HG03354 (cell line): Measurements from ENCODE around the gene PDHA1.

Source experiments
- ATAC-seq: cut with Tn5 transposase; IDR thresholded peaks from one replicate; pipeline ENCODE4 v1.9.1; 2021; ENCODE audit warnings: mild to moderate bottlenecking; ENCODE audit not compliant: unreplicated experiment, poor library complexity, severe bottlenecking

PDHA1 gene

DNA sequence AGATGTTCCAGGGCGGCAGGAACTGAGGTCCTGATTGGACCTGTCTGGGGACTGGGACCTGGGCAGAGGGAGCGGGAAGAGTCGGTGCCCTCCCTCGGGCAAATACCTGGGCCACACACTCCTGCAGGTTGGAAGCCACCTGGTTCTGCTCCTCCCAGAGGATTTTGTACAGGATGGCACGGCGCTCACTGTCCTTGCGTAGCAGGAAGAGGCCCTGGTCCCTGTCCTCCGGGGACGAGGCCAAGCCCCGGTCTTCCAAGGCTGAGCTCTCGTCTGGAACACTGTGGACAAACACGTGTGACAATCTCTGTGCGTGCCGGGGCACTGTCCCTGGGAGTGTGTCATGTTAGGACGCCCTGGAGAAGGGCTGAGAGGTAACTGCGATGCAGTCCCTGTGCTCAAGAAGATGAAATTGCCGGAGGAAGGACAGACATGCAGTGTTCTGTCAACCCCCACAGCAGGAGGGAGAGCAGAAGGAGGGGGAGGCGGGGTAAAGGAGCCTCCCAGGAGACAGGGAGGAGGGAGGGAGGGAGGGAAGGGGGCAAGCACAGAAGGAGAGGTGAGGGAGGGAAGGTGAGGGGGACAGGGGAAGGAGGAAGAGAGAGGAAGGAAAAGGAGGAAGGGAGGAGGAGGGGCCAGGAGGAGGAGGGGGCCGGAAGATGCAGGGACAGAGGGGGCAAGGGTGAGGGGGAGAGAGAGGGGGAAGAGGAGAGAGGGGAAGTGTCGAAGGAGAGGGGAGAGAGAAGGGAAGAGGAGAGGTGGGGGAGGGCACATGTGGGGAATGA, 29.0 kb downstream of the PDHA1 start:
- ATAC-seq, result peak; percentile 31

DNA sequence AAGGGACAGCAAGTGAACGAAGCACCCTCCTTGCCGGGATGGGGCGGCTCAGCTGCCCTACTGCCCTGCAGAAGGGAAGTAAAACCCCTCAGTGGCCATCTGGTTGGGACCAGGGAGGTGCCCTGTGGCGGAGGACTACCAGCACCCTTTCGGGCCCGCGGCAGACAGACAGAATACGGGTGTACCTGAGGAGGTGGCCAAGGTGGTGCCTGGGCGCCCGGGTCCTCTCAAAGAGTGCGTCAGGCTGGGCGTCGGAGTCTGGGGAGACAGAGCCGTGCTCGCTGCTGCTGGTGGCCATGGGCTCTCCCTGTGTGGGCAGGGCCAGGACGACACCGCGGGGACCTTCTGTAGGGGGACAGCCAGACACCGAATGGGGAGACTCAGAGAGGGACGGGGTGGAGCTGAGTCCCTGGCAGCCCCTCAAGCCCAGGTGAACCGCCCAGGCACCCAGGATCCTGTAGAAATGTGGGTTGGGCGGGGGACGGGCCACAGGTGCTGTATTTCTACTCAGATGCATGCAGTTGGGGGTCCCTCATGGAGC, 29.7 kb downstream of the PDHA1 start:
- ATAC-seq, result no peak

DNA sequence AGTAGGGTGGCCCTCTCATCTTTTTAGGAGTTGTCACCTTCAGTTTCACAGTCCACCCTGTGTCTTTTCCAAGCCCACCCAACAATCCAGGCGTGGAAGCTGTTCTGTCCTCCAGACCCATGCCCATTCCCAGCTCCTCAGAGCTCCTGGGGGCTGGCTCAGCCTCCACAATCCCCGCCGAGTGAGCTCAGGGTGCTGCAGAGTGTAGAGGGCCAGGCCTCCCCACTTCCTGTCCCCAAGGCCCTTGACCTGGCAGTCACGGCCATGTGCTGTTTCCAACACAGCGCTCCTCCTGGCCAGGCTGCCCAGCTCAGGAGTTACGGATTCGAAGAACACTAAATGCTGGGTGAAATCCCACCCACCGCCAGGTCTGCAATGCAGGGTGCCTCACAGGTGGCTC, 31.8 kb downstream of the PDHA1 start:
- no peak for ATAC-seq

DNA sequence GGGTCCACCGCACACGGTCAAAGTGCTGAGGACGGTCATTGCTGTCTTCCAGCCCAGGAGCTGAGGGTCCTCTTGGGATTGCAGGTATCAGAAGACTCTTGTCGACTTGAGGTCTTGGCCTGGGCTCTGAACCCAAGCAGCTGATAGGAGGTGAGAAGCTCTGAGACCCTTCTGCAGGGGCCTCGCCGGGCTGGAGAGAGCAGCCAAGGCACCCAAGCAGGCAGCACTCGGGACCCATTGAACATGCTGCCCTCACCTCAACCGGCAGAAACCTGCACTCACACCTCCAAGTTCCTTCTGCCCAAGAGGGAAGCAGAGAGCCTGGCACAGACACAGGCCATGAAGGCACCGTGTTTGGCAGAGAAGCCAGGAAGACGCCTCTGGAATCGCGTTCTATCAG, 34.1 kb downstream of the PDHA1 start:
- ATAC-seq, result no peak

DNA sequence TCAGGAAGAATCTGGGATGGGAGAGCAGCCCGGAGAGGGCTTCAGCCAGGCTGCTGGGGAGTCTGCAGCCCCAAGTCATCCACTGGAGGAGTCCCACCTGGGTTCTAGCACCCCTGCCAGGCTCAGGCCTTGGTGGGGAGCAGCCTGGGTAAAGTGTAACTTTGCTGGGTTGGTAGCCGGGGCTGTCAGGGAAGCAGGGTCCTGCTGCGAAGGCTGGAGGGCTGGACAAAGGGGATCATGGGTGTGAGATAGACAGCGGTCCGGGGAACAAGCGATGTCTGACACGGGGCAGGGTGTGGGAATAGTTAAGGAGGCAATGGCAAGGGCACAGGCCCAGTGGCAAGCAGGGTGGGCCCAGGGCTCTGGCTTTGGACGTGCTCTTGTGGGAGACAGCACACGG, 37.6 kb downstream of the PDHA1 start:
- ATAC-seq, result no peak

DNA sequence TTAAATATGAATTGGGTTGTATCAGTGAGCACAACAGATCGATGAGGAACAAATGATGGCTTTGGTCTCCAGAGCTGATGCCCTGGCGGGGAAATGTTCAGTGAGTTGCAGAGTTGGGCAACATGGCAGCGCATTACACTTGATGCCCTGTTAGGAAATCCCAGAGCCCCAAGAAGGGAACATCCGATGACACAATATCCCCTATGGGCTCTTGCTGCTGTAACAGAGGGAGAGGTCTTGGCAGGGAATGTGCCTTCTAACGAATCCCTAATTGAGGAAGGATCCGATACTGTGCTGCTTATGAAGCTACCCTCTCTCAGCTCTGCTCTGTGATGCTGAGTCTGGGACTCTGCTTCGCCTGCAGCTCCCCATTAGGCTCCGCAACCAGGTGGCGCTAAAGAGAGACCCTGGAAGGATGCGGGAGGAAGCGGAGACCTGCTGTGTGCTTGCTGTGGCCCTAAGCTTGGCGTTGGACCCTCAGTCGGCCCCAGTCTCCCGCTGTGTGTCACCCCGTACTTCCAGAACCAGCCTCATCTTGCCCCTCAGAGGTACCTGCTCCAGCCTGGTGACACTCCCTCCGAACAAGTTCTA, 38.9 kb downstream of the PDHA1 start:
- peak; percentile 59 for ATAC-seq

DNA sequence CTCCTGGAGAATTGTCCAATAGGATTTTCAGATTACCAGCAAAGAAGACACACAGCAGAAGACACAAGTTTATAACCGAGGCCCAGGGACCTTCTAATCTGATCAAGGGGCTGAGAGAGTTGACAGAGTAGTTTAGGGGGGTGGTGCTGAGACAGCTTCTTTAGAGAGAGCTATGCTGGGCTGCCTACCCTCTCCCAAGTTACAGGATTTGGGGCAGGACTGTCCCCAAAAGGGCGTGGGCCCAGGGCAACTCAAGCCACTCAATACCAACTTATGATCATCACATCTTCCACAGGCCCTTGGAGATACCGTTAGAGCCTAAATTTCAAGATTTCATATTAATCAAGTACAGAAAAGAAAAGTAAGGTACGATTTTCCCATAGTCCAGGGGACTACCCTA, 43.0 kb downstream of the PDHA1 start:
- no peak for ATAC-seq

DNA sequence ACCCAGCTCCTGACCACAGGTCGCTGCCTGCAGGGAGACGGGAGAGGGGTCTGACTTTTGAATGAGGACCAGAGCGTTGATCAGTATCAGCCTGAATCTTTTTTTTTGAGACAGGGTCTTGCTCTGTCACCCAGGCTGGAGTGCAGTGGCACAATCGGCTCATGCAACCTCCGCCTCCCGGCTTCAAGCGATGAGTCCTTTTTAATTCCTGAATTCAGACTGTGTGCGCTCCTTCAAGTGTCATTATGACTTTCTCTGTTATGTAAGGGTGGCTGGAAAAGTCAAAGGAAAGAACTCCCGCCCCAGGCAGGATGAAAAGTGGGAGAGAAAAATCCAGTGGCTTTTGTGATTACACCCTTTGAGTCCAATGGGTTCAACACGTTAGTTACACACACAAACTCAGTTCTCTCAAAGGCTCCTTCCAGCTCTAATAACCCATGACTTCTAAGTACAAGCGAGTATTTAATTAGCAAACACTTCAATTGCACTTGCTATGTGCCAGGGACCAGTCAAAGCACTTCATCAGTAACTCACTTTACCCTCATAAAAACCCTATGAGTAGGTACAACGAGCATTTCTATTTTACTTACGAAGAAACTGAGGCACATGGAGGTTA, 44.4 kb downstream of the PDHA1 start:
- ATAC-seq, result no peak

DNA sequence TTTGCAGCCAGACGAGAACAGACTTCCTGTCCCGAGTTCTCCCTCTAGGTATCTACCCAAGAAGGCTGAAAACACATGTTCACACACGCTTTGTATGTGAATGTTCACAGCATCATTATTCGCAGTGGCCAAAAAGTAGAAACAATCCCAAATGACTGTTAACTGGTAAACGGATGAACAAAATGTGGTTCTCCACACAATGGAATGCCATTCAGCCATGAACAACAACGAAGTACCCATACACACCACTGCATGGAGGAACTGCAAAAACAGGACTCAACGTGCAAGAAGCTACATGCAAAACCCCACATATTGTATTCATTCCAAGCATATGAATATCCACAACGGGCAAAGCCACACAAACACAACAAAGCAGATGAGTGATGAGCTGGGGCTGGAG, 45.0 kb downstream of the PDHA1 start:
- ATAC-seq, result no peak

DNA sequence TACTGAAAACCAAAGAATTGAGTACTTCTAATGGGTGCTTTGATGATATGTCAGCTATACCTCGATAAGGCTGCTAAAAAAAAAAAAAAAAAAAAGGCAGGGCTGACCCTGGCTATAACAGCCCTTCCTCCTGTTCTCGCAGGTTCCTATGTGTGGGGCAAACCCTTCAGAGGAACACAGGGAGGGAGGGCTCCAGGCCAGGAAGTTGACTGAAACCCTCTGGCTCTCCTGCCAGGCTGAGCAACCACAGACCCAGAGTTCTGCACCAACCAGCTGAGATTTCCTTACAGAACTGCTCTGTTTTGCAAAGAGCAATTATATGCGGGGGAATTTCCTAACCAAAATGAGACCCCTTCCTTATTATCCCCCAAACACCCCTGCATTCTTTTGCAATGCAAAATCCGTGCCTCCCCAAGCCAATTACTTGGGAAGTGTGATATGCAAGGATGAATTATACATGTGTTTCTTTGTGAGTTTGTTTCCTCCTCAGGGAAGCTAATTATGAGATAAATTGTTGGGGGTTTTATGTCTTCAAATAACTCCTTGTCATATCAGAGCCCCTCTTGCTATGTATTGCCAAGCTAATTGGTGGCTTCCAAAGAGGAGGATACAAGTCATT, 45.6 kb downstream of the PDHA1 start:
- no peak for ATAC-seq

DNA sequence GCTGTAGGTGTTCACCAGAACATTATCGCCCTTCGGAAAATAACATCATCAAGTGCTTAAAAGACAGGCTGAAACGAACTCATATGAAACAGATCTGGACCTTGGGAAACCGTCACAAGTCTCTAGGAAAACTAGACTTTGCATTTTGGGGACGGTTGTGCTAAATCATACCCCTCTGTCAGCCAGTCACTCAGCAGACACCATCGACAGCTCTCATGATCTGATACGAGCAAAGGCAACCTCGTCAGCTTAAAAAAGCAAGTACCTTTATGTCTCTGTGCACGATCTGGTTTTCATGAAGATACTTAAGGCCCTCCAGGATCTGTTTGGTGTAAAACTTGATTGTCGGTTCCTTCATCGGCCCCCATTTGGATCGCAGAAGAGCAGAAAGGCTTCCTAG, 48.4 kb downstream of the PDHA1 start:
- ATAC-seq, result no peak

DNA sequence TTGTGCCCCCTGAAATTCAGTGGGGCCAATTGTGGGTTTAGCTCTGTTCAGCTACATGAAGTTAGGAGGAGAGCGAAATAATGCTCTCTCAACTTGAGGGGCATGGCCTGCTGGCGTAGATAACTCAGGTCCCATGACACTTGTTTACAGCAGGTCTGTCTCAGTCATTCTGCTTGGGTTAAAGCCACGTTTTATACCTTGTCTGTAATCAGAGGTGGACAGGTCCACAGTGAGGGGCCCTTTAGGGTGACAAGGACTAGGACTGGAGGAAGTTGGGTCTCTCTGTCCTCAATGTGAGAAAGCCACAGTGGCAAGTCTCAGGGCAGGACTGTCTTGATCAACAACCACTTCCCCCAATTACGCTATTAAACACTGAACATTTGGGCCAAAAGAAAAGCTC, 49.0 kb downstream of the PDHA1 start:
- ATAC-seq, result no peak

DNA sequence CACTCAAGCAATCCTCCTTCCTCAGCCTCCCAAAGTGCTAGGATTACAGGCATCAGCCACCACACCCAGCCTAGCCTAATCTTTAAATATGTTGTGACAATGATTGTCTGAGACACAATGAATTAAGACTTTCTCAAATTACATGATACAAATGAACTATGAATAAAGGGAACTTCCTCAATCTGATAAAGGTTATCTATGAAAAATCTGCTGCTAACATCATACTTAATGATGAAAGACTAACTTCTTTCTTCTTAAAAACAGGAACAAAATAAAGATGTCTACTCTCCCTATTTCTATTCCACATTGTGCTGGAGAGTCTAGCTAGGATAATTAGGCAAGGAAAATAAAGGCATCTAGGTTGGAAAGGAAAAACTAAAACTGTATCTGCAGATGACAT, 60.0 kb downstream of the PDHA1 start:
- ATAC-seq, result no peak

DNA sequence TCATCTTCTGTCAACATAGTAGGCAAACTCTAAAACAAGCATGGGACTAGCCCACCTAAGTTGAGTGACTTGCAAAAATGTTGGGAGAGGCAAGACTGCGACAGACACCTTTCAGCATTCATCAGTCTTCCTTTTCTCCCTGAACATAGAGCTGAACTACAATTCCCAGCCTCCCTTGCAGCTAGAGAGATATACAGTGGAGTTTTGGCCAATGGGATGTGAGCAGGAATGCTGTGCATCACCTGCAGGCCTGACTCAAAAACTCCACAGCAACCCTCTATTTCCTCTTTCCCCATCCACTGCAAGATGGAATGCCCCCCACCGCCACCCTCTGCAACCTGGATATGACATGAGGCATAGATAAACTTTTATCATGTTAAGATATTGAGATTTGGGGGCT, 66.5 kb downstream of the PDHA1 start:
- ATAC-seq, result no peak
